PC-9 (cell line): Measurements from ENCODE around the gene B4GALT1. TPM values are rescaled to one million over a fixed set of nuclear protein-coding genes. Genes with fewer than 3 reads are reported as not detected.

ENCODE experiments used
- BruUV-seq: library from RNA; stranded (reverse); fragments of 400-500 nt; replicated peaks from 2 replicates; lab custom pipeline; 2021; lab: Mats Ljungman, UMichigan
- CTCF ChIA-PET: fragments of 300-600 bp; sonication (Branson Sonifier 250); formaldehyde crosslinking; loops from one replicate; lab custom pipeline; 2022; ENCODE audit warnings: antibody characterized with exemption; lab: Charles Lee
- POLR2A ChIA-PET: fragments of 300-600 bp; sonication (Branson Sonifier 250); formaldehyde crosslinking; loops from one replicate; lab custom pipeline; 2022; ENCODE audit warnings: antibody characterized with exemption; ENCODE audit not compliant: unreplicated experiment; lab: Charles Lee
- DNase-seq, 2 experiments: peaks; one replicate each; pipeline versions ENCODE4 v3.0.0 to v3.0.0-alpha.2; 2015 to 2022; ENCODE audit warnings: mixed read lengths in 1 of 2
- H2AFZ ChIP-seq: fragments of 200-600 bp; sonication (generic); 2 replicates; pipeline ENCODE4 v1.8.1; 2017; ENCODE audit warnings: antibody characterized with exemption
- H3F3A ChIP-seq: fragments of 200-600 bp; sonication (generic); 2 replicates; pipeline ENCODE4 v1.8.1; 2017; ENCODE audit warnings: antibody characterized with exemption, mild to moderate bottlenecking, low read depth; ENCODE audit not compliant: insufficient read depth
- H3K27ac ChIP-seq: fragments of 200-600 bp; sonication (generic); 2 replicates; pipeline ENCODE4 v1.6.1; 2016; ENCODE audit warnings: mixed run types
- H3K27me3 ChIP-seq: fragments of 200-600 bp; sonication (generic); 2 replicates; pipeline ENCODE4 v1.6.1; 2016; ENCODE audit warnings: low read depth, mixed run types; ENCODE audit not compliant: insufficient read depth
- H3K36me3 ChIP-seq: fragments of 200-600 bp; sonication (generic); 2 replicates; pipeline ENCODE4 v1.6.1; 2016; ENCODE audit warnings: low read depth, mixed run types
- H3K4me1 ChIP-seq: fragments of 200-600 bp; sonication (generic); replicated peaks from 2 replicates; pipeline ENCODE4 v1.6.1; 2016; ENCODE audit warnings: mixed run types; ENCODE audit not compliant: insufficient read depth
- H3K4me2 ChIP-seq: fragments of 200-600 bp; sonication (generic); 2 replicates; pipeline ENCODE4 v1.6.1; 2017; ENCODE audit warnings: mixed run types
- H3K4me3 ChIP-seq: fragments of 200-600 bp; sonication (generic); 2 replicates; pipeline ENCODE4 v1.6.1; 2016; ENCODE audit warnings: mixed run types
- H3K79me2 ChIP-seq: fragments of 200-600 bp; sonication (generic); 2 replicates; pipeline ENCODE4 v1.6.1; 2017; ENCODE audit warnings: low read depth, mixed run types
- H3K9me2 ChIP-seq: fragments of 200-600 bp; sonication (generic); 2 replicates; pipeline ENCODE4 v1.8.1; 2017; ENCODE audit warnings: mild to moderate bottlenecking; ENCODE audit not compliant: insufficient read depth
- H3K9me3 ChIP-seq: fragments of 200-600 bp; sonication (generic); 2 replicates; pipeline ENCODE4 v1.8.1; 2016; ENCODE audit warnings: low read depth; ENCODE audit not compliant: insufficient read depth
- H4K20me1 ChIP-seq: fragments of 200-600 bp; sonication (generic); 2 replicates; pipeline ENCODE4 v1.8.1; 2017; ENCODE audit not compliant: insufficient read depth
- EZH2 ChIP-seq: fragments of 200-600 bp; sonication (generic); IDR thresholded peaks from 2 replicates; pipeline ENCODE4 v1.8.0; 2017; ENCODE audit warnings: antibody characterized with exemption, low read depth
- intact Hi-C: fragments of 100-400 bp; cut with micrococcal nuclease; formaldehyde crosslinking; loops from one replicate; pipeline ENCODE4 v1.10.0; 2022; ENCODE audit not compliant: unreplicated experiment
- total RNA-seq: library from RNA; stranded (reverse); gene quantifications from 2 replicates; pipeline ENCODE4 v1.2.3, GENCODE V29; 2021
- TF ChIP-seq, protein P1 (sequence below): fragments of 200-600 bp; sonication (generic); conservative IDR thresholded peaks from 2 replicates; pipeline ENCODE4 v1.6.1; 2017; ENCODE audit warnings: mixed run types, antibody characterized with exemption, mild to moderate bottlenecking, moderate library complexity

The B4GALT1 gene
- total RNA-seq, 1 experiment from 2014 or later: 87.2 TPM

DNA sequence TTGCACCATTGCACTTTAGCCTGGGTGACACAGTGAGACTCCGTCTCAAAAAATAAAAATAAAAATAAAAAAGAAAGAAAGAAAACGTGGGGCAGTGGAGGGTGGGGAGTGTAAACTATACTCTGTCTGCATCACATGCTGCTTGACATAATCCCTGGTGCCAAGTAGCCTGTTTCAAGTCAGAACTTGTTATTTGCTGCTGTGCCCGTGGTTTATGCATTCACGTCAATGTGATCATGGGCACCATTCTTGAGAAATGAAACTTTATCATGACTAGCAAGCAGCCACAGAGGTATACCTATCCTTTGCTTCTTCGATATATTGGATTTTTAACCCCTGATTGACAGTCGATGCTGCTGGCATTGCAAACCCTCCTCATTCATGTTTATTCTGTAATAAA lies 86.6 kb downstream of the B4GALT1 start:
- peaks cover 18% of the 10 kb centered on the region for H3K4me1 ChIP-seq
- no TSS peak for BruUV-seq
- no peak for DNase-seq

GRCh38 chr9:33076046-33077004 lies 90.8 kb downstream of the B4GALT1 start, which contains the start of gene SMU1:
Gene SMU1, minus strand, starts transcription at chr9:33076674. Its CDS starts 66 bp downstream, at chr9:33076608.
- H2AFZ ChIP-seq: peak within 1 kb of the TSS; percentile 82
- TF ChIP-seq, protein P1, sequence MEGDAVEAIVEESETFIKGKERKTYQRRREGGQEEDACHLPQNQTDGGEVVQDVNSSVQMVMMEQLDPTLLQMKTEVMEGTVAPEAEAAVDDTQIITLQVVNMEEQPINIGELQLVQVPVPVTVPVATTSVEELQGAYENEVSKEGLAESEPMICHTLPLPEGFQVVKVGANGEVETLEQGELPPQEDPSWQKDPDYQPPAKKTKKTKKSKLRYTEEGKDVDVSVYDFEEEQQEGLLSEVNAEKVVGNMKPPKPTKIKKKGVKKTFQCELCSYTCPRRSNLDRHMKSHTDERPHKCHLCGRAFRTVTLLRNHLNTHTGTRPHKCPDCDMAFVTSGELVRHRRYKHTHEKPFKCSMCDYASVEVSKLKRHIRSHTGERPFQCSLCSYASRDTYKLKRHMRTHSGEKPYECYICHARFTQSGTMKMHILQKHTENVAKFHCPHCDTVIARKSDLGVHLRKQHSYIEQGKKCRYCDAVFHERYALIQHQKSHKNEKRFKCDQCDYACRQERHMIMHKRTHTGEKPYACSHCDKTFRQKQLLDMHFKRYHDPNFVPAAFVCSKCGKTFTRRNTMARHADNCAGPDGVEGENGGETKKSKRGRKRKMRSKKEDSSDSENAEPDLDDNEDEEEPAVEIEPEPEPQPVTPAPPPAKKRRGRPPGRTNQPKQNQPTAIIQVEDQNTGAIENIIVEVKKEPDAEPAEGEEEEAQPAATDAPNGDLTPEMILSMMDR: no peak
- TF ChIP-seq EZH2: no peak
- peak; percentile 89 to 90 for DNase-seq
- BruUV-seq: TSS peak; percentile 66
- H3K4me1 ChIP-seq: peaks cover 12% of the 10 kb centered on the region
- H3K4me2 ChIP-seq: peak within 1 kb of the TSS; percentile 95
- no peaks in the 10 kb centered on the region for H4K20me1 ChIP-seq
- peaks cover 7% of the 10 kb centered on the region; the same call in 1 of the 2 replicates for H3F3A ChIP-seq
- POLR2A ChIA-PET: interaction anchor here (0.6 to 0.7 kb wide), 3 partner anchors 52 to 448 kb away, joined by 3 read pairs; partner anchors contain the start of genes ANKRD18B and DNAJA1
- H3K36me3 ChIP-seq: no peaks in the 10 kb centered on the region
- H3K9me2 ChIP-seq: no peaks in the 10 kb centered on the region
- H3K9me3 ChIP-seq: no peaks in the 10 kb centered on the region
- peaks cover 27% of the 10 kb centered on the region for H3K79me2 ChIP-seq
- CTCF ChIA-PET: interaction anchor here (1.1 kb wide), 1 partner anchor 150 kb away, joined by 6 read pairs; no protein-coding TSS in a partner anchor
- peak within 1 kb of the TSS; percentile 86 for H3K4me3 ChIP-seq
- no peaks in the 10 kb centered on the region for H3K27me3 ChIP-seq
- intact Hi-C loops: no loop called here
- H3K27ac ChIP-seq: peak within 1 kb of the TSS; percentile 70

More for the DNA sequence above, 86.6 kb downstream of the B4GALT1 start:
- TF ChIP-seq, protein P1: no peak
- no peak for TF ChIP-seq EZH2
- Histone ChIP-seq H3K27ac (no peak overlapping the region), H3K9me2 (no peaks in the 10 kb centered on the region), H4K20me1 (no peaks in the 10 kb centered on the region), H3K4me2 (peak overlapping the region; percentile 72), H2AFZ (no peak overlapping the region), H3K79me2 (peaks cover 9% of the 10 kb centered on the region), H3K9me3 (no peaks in the 10 kb centered on the region), H3K36me3 (no peaks in the 10 kb centered on the region), H3F3A (peaks cover 7% of the 10 kb centered on the region; the same call in 1 of the 2 replicates), H3K27me3 (no peaks in the 10 kb centered on the region), H3K4me3 (no peak overlapping the region)
- ChIA-PET POLR2A (no interaction called here), CTCF (no interaction called here)
- intact Hi-C loops: loop anchor here (2.0 kb wide), 1 partner anchor 50 kb away; no protein-coding TSS in a partner anchor

- POLR2A ChIA-PET: no interaction called here
- Histone ChIP-seq H4K20me1 (no peaks in the 10 kb centered on the region), H3K4me2 (no peak overlapping the region), H3K27me3 (no peaks in the 10 kb centered on the region), H3K4me1 (no peaks in the 10 kb centered on the region), H3K27ac (no peak overlapping the region), H3K9me3 (no peaks in the 10 kb centered on the region), H2AFZ (no peak overlapping the region), H3K79me2 (peaks cover 5% of the 10 kb centered on the region; the same call in 1 of the 2 replicates), H3K36me3 (no peaks in the 10 kb centered on the region), H3F3A (no peaks in the 10 kb centered on the region), H3K4me3 (no peak overlapping the region), H3K9me2 (no peaks in the 10 kb centered on the region)
- DNase-seq: no peak
- TF ChIP-seq, protein P1: no peak
- TF ChIP-seq EZH2: no peak
- CTCF ChIA-PET: no interaction called here
- intact Hi-C loops: no loop called here
- BruUV-seq: no TSS peak
Observed at GRCh38 chr9:33068991-33069390, 98.1 kb downstream of the B4GALT1 start.
